OCI-M2 (cell line): ENCODE measurements around the gene SPEG.
"Not testable (repeated sequence)": the region's sequence is repeated elsewhere in the genome, so short reads cannot be mapped to it uniquely, and the experiment has no call there.

Experiments
- DNase-seq: peaks from one replicate; lab custom pipeline; 2025; ENCODE audit not compliant: unreplicated experiment; lab: John Stamatoyannopoulos, UW

The SPEG gene

DNA sequence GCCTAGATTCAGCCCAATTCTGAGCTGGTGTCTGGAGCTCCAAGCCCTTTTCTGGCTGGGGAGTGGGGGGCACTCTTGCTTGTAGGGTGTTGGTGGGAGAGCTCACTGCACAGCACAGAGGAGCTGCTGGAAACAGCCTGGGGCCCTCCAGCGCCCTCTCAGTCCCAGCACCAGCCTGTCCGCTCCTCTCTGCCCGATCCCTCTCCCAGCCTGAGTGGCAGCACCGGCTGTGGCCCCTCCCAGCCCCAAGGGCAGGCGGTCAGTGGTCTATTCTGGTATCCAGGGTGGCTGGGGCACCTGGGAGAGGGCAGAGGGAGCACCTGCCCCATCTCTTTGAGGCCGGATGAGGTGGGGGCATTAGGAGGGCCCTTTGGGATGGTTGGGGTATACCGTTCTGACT lies 29.7 kb upstream of the SPEG start:
- DNase-seq = no peak

DNA sequence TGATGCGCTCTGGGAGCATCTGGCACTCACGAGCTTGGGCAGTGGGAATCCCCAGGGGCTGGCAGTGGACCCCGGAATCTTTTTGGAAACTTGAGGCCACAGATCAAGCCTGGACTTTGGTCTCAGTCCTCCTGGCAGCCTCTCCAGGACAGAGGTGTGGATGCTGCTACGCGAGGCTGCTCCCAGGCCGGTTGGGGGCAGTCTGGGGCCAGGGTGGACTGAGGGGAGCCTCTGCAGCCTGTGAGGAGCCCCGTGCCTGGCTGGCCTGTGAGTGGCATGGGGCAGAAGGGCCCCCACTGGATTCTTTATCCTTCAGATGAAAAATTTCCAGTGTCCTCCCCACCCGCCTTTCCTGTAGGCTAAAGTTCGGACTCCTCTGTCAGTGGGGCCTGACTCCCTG lies 29.2 kb upstream of the SPEG start:
- DNase-seq = no peak

DNA sequence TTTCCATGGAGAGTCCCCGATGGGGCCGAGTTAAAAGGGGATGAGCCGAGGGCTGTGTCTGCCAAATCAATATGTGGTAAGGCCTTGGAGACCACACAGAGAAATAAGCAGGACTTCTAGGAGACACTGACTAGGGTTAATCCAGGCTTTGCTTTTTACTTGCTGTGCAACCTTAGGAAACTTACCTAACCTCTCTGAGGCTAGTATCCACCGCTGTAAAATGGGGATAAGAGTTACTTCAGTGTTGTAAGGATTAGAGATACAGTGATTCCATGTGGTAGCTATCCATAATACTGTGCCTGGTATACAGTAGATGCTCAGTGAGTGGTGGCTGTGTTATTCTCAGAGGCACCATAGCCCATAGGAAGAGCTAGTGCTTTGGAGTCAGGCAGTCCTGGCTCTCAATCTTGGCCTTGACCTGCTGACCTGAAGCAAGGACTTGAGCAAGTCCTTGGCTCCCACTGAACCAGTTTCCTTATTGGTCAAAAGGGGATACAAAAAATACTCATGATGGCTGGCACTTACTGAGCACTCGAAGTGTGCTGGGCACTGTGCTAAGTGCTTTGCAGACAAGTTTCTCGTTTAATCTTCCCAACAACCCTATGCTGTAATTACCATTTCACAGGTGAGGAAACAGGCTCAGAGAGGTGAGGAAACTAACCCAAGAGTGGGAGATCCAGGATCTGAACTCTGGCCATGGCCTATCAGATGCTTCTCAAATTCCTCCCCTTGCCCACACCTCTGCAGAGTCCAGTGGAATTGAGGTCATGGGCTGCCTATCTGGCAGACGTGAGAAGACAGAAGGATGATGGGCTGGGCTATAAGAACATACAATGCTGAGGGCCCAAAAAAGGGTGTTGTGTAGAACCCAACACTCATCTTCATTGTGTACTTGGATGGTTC lies 28.4 kb upstream of the SPEG start:
- DNase-seq = no peak

DNA sequence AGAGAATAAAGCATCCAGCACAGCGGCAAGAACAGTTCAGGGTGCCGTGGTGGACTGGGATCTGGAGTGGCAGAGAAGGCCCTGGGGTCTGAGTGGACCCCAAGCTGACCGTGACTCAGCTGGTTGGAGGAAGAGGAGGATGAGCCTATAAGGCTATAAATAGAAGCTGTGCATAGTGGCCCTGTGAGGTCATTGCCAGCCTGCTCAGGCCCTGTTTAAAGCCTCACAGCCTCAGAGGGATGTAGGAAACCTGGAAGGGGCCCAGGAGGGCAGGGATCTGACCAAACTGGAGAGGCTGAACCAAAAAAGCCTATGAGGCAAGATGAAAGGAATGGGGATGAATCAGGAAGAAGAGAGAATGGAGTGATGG lies 27.8 kb upstream of the SPEG start:
- DNase-seq = no peak

DNA sequence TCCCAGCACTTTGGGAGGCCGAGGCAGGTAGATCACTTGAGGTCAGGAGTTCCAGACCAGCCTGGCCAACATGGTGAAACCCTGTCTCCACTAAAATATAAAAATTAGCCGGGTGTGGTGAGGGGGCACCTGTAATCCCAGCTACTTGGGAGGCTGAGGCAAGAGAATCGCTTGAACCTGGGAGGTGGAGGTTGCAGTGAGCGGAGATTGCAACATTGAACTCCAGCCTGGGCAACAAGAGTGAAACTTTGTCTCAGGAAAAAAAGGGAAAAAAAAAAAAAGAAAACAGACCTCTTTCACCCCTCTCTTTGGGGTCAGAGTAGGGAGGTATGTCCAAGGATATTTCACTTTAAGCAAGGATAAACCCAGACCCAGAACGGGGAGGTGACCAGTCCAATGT lies 27.3 kb upstream of the SPEG start:
- DNase-seq = not testable (repeated sequence)

DNA sequence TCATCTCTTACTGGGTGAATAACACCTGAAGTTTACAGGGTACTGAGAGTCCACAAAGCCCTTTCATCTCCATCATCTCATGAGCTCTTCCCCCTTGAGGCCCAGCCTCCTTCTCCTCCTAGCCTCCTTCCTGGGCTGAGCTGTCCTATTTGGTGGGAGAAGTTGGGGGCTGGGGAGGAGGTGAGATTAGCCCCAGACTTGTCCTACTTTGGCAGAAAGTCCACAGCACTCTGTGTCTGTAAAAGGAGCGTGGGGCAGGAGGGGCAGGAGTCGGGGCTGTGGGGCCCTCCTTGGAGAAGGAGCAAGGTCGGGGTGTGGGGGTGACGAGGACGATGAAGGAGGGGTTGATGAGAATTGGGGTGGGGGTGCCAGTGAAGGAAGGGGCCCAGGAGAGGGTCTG lies 26.4 kb upstream of the SPEG start:
- DNase-seq = no peak

DNA sequence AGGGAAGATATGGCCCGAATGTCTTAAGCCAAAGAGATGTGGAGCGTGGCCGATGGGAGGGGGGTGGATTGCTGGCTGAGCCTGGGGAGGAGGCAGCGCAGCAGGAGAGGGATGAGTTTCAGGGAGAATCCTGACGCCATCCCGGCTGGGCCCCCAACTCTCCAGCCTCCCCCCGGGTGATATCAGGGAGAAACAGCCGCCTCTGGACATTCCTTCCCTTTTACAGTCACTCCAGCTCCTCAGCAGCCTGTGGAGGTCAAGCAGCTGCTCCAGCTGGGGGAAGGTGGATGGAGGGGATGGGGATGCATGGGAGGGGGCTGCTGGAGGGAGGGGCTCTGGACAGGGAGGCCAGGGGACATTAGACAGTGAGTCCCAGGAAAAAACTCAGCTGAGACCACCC lies 26.0 kb upstream of the SPEG start:
- DNase-seq = no peak

DNA sequence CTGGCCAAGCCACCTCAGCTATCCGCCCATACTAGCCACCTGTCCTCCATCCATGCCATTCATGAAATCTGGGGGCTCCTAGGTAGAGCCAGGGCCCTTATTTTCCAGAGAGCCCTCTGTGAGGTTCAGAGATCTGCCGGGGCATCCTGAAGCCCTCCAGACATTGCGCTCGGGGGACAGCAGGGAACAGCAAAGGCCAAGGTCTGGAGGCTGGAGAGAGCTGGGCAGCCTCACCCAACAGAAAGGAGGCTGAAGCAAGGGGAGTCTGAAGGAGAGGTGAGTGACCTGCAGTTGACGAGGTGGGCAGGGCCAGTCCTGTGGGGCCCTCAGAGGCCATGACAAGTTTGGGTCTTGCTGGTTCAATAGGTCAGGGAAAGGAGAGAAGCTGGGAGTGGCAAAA lies 25.0 kb upstream of the SPEG start:
- no peak for DNase-seq

DNA sequence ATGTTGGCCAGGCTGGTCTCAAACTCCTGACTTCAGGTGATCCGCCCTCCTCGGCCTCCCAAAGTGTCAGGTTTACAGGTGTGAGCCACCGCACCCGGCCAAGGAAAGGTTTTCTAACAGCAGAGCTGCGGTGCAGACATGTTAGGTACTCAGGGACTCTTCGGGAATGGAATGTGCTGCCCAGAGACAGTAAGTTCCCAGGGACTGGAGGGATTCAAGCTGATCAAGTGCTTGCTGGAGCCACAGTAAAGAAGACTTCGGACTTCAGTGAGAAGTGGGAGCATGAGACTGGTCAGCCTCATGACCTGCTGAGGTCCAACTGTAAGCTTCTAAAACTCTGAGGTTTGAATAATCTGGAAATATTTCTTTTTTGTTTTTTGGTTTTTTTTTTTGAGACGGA lies 24.3 kb upstream of the SPEG start:
- DNase-seq = no peak

DNA sequence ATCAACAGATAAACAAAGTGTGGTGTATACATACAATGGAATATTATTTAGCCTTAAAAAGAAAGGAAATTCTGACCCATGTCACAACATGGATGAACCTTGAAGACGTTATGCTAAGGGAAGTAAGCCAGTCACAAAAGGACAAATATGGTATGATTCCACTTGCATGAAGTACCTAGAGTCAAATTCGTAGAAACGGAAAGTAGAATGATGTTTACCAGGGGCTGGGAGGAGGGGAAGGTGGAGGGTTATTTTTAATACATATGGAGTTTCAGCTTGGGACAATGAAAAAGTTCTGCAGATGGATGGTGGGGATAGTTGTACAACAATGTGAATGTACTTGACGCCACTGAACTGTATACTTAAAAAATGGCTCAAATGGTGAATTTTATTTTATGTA lies 19.8 kb upstream of the SPEG start:
- no peak for DNase-seq

DNA sequence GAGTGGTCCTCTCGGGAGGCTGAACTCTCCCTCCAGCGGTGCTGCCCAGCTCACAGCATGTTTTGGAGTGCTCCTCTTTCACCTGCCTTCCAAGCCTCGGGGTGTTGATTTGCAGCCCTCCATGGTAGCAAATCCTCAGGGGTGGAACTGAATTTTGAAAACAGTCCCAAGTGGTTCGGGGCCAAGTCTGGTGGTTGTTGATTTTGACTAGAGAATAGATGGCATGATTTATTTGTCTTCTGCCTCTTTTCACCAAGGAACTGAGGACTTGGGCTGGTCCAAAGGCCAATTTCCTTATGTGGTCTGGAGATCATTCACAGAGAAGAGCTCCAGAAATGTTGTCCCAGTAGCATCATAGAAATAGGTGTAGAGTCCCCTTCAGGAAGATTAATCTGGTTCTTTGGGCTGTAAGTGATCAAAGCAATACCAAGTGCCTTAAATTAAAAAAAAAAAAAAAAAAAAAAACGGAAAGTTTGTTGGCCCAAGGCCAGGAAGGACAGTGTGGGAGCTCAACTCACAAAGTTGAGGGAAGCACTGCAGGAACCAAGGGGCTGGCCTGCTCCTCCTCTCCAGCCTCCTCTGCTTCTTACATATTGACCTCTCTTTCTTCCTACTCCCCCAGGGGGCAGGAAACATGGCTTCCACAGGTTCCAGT lies 18.9 kb upstream of the SPEG start:
- no peak for DNase-seq

DNA sequence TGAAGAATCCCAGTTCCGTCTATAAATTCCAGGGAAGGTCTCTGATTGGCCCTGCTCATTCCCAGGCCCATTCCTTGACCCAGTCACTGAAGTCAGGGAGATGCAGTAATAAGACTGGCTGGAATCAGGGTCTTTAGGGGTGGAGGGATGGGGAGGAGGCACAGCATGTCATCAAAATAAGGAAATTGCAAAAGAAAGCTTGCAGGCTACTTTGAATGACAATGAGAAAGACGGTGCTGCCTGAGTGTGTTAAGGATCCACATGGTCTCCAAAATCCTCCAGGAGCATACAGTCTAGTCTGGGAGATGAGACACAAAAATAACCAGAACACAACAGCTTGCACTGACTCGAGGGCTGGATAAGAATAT lies 18.4 kb upstream of the SPEG start:
- no peak for DNase-seq

DNA sequence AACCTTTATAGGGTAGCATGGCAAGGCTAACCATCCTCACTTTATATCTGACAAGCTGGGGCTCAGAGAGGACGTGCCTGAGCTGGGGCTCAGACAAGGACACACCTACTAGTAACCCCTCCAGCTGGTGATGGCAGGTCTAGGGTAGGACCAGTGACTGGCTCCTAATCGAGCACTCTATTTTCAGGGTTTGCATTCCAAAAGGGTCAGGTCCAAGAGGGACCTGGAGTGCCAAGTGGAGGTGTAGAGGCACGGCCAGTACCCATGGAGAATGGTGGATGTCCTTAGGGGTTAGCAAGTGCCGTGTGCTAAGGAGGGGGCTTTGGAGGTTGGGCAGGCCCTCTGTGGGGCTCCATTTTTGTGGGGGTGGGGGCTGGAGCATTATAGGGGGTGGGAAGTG lies 17.7 kb upstream of the SPEG start:
- no peak for DNase-seq

DNA sequence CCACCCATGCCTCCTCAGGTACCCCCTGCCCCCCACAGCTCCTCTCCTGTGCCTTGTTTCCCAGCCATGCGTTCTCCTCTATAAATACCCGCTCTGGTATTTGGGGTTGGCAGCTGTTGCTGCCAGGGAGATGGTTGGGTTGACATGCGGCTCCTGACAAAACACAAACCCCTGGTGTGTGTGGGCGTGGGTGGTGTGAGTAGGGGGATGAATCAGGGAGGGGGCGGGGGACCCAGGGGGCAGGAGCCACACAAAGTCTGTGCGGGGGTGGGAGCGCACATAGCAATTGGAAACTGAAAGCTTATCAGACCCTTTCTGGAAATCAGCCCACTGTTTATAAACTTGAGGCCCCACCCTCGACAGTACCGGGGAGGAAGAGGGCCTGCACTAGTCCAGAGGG lies 17.3 kb upstream of the SPEG start:
- DNase-seq = no peak

DNA sequence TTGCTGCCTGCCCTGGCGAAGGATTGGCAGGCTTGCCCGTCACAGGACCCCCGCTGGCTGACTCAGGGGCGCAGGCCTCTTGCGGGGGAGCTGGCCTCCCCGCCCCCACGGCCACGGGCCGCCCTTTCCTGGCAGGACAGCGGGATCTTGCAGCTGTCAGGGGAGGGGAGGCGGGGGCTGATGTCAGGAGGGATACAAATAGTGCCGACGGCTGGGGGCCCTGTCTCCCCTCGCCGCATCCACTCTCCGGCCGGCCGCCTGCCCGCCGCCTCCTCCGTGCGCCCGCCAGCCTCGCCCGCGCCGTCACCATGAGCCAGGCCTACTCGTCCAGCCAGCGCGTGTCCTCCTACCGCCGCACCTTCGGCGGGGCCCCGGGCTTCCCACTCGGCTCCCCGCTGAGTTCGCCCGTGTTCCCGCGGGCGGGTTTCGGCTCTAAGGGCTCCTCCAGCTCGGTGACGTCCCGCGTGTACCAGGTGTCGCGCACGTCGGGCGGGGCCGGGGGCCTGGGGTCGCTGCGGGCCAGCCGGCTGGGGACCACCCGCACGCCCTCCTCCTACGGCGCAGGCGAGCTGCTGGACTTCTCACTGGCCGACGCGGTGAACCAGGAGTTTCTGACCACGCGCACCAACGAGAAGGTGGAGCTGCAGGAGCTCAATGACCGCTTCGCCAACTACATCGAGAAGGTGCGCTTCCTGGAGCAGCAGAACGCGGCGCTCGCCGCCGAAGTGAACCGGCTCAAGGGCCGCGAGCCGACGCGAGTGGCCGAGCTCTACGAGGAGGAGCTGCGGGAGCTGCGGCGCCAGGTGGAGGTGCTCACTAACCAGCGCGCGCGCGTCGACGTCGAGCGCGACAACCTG lies 16.3 kb upstream of the SPEG start, which contains the start of gene DES:
Gene DES, plus strand, starts transcription at position 223 of the 857 bp plus-strand sequence. Its CDS starts 86 bp downstream, at position 309.
- no peak for DNase-seq

DNA sequence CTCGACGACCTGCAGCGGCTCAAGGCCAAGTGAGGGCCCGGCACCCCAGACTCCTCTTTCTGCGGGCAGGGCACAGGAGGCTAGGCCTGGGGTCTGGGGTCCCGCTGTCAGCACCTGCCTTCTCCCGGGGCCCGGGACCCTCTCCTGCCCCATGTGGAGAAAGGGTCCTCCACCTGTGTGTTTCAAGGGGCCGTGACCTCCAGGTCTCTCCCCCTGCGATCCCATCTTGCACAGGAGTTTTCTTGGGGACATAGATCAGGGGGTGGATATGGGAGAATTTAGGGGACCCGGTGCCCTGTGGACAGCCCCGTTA lies 15.7 kb upstream of the SPEG start:
- DNase-seq = no peak

DNA sequence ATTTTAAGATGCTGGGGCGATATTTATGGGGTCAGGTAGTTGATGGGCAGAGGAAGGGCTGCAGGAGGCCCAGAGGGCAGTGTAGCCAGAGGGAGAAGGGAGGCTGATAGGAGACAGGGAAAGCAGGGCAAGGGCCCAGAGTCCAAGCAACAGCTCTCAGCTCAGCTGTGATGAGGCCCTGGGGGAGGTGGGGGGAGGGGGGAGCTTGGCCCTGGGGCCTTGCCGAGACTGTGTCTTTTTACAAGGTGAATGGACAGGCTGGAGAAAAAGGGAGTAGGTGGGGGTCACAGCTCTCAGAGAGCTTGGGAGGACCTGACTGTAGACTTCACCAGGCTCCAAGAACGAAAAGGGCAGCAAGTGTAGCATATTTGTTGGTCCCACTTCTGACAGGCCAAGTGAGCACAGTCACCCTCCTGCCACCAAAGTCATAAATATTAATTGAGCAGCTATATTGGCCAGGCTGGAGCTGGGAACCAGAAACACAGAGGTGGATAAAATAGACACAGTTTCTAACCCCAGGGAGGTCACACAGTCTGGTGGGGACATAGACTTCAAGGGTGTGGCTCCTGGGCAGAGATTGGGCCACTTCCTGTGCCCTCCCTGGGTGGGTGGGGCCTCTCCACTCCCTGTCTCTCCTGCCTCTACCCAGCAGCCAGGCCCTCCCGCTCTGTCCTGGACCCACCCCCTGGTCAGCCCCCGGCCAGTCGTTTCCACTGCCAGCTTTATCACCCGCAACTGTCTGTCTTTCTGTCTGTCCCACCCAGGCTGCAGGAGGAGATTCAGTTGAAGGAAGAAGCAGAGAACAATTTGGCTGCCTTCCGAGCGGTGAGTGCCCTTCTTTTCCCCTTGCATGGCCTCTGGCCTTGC lies 15.1 kb upstream of the SPEG start:
- DNase-seq = no peak

DNA sequence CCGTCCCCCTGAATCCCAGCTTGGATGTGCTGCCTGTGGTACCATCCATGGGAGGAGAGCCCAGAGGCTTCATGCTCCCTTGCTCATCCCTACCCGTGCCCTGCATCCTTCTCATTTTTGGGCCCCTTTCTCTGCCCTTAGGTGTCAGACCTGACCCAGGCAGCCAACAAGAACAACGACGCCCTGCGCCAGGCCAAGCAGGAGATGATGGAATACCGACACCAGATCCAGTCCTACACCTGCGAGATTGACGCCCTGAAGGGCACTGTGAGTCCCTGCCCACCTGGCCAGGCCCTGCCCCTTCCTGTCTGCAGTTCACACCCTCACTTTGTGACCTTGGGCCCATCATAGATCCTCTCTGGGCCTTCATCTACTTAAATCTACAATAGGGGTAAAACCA lies 14.0 kb upstream of the SPEG start:
- no peak for DNase-seq

DNA sequence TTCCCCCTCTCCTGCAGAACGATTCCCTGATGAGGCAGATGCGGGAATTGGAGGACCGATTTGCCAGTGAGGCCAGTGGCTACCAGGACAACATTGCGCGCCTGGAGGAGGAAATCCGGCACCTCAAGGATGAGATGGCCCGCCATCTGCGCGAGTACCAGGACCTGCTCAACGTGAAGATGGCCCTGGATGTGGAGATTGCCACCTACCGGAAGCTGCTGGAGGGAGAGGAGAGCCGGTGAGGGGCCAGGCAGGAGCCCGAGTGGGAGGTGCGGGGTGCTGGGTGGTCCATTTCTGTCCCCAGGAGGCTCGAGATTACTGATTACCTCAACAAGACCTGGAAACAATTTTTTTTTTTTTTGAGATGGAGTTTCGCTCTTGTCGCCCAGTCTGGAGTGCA lies 13.3 kb upstream of the SPEG start:
- DNase-seq = no peak

DNA sequence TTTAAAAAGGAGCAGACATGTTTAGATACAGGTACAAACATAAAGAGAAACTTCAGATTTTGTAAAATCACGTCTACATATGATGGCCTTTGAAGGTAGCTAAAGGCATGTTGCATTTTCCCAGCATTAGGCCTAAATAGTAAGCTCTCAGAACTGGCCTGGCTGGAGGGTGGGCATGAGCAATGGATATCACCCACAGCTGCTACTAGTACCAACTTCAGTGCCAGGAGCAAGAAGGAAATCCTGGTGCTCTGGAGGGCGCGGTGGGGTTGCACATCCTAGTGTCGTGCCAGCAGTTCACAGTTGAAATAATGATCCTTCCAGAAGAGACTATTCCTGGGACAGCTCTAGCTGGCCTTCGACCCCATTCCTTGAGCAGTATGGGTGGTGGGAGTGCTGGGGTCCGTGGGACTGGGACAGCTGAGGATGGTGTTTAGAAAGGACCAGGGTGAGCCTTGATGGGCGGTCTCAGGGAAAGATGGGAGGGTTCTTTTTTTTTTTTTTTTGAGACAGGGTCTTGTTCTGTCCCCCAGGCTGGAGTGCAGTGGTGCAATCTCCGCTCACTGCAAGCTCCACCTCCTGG lies 11.6 kb upstream of the SPEG start:
- DNase-seq = no peak
